ENCODE measurements around the gene RIT1.

RIT1 gene

GRCh38 chr1:155850345-155850744 lies 60.8 kb downstream of the RIT1 start:
- DNase-seq, result no peak

- no peak for DNase-seq
These were observed 63.2 kb downstream of the RIT1 start for GRCh38 chr1:155847823-155848529.

Data from activated naive CD4-positive, alpha-beta T cell (primary cell).